NB4 (cell line): ENCODE data around the gene ASB18.

Experiments used
- MYC ChIP-seq: IDR thresholded peaks from 2 replicates; pipeline ENCODE4 v1.6.1; 2011; ENCODE audit warnings: low read depth, low read length
- POLR2A ChIP-seq: IDR thresholded peaks from 2 replicates; pipeline ENCODE4 v1.6.1; 2011; ENCODE audit warnings: mild to moderate bottlenecking; ENCODE audit not compliant: insufficient read length; ENCODE audit errors: extremely low read depth

- TF ChIP-seq POLR2A (no peak), MYC (no peak)
These were observed 17.2 kb upstream of the ASB18 start for GRCh38 chr2:236281423-236281822.
